Hematopoietic multipotent progenitor cell treated with erythropoietin and hydrocortisone succinate and interleukin-3 and kit ligand, for 15 days (in vitro differentiated cells): ENCODE results near the gene SERP1.

Experiments
- DNase-seq: peaks from one replicate; pipeline ENCODE4 v3.0.0-alpha.2; 2015; ENCODE audit warnings: low spot score

Gene SERP1

GRCh38 chr3:150546226-150547044 lies at the start of gene SERP1, which contains the start of gene EIF2A:
Gene SERP1, minus strand, starts transcription at chr3:150546496. Its CDS starts 361 bp downstream, at chr3:150546135.
Gene EIF2A, plus strand, starts transcription at chr3:150546787. Its CDS starts 16 bp downstream, at chr3:150546803.
- DNase-seq, result peak; percentile 100

- DNase-seq, result no peak
Measured at GRCh38 chr3:150594150-150594549, 47.9 kb upstream of the SERP1 start.

- DNase-seq, result peak; percentile 25
Measured at GRCh38 chr3:150589759-150590158, 43.5 kb upstream of the SERP1 start.

GRCh38 chr3:150588027-150588830 lies 41.9 kb upstream of the SERP1 start:
- no peak for DNase-seq

- no peak for DNase-seq
Measured at GRCh38 chr3:150583028-150583427, 36.7 kb upstream of the SERP1 start.

DNA sequence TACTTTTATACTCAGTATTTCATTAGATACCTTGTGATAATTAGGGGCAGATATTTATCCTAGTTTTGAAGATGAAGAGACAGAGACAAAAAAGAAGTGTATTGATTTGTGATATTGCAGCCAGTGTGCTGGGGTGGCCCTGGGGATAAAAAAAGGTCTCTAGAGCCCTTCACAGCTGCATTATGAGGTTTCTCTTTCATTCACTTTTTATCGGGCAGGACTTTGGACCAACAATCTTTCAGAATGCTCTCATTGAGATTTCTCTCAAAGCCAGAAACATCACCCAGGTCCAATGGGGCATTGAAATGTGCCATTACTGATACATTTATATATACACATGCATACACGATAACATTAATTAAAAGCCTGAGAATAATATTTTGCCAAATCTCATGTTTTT lies 36.3 kb upstream of the SERP1 start:
- DNase-seq, result no peak

GRCh38 chr3:150581174-150581573 lies 34.9 kb upstream of the SERP1 start:
- no peak for DNase-seq

GRCh38 chr3:150577855-150578254 lies 31.6 kb upstream of the SERP1 start:
- no peak for DNase-seq

- DNase-seq, result no peak
Measured at GRCh38 chr3:150567328-150567727, 21.0 kb upstream of the SERP1 start.

DNA sequence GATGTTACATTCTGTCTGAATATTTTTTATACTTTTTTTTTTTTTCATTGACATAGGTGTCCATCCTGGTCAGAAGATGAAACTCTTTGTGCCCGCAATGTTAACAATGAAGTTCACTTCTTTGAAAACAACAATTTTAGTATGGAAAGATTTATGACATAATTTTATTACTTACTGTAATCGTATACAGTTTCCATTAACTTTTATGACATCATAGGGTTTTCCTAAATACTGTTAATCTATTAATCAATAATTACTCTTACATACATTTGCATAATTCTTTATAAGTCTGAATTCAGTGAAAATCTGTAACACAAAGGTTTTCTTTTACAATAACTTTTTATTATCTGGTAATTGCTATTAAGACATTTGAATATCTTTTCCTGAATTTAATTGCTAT lies 17.9 kb upstream of the SERP1 start:
- no peak for DNase-seq

DNA sequence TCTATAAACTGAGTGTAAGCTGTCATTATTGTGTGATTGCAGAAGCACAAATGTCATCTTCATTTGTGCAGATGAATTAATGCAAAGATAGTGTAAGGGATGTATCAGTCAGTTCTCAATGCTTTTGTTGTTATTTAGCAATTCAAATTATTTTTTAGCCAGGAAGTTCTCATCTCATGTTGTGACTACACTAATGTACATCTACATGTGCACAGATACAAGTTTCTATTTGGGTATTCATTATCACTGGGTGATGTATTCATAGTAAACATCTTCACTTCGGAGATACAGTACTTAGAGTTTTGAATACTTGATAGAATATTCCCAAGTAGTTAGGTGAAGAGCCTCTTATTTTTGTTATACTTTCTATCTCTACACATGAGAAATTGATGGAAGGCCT lies 11.4 kb upstream of the SERP1 start:
- no peak for DNase-seq

DNA sequence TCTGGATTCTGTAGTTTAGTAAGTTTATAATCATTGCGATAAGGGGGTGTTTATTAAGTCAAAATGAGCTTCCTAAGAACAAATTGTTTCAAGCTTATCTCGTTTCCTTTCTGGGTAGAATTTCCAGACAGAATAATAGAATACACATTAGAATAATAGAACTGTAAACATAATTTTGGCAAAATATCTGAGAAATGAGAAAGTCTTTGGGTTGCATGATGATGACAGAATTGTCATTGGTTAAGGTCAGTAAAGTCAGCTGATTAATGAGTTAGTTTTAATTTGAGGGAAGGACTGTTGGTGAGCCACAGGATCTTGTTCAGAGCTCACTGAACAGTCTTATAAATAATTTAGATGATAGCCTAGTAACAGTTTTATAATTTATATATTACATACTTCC lies 10.5 kb upstream of the SERP1 start:
- DNase-seq, result no peak

GRCh38 chr3:150555859-150556436 lies 9.7 kb upstream of the SERP1 start:
- no peak for DNase-seq

DNA sequence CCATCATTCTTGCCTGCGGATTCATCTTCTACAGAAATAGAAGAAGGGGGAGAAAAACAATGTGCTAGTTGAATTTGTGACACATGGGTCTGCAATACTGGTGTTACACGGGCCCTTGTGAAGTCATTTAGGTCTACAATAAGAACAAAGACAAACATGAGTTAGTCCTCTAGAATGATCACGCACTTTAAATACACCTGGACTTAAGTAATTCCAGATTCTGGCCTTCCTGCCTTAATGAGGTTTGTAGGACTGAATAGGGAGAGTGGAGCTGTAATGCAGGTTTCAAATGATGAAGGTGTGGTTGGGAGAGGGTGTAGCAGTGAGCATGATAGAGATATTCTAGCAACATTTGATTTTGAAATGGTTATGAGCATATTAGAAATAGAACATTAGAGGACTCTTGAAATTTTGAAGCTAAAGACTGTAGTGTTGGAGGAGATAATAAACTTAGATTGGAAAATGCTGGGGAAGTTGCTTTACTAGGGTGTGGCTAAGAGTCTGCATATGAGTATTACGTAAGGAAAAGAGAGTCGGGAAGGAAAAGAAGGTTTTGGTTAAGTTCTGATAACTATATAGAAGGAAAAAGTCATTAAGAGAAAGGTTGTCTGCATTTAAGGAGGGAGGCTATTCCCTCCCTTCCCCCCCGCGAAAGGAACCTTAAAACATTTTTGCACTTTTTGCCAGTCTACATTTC lies 897 bp upstream of the SERP1 start:
- peak; percentile 16 for DNase-seq

GRCh38 chr3:150545419-150546225 lies 674 bp downstream of the SERP1 start:
- DNase-seq, result peak; percentile 28

- DNase-seq, result peak; percentile 18
Measured at GRCh38 chr3:150544726-150545125, 1.6 kb downstream of the SERP1 start.

DNA sequence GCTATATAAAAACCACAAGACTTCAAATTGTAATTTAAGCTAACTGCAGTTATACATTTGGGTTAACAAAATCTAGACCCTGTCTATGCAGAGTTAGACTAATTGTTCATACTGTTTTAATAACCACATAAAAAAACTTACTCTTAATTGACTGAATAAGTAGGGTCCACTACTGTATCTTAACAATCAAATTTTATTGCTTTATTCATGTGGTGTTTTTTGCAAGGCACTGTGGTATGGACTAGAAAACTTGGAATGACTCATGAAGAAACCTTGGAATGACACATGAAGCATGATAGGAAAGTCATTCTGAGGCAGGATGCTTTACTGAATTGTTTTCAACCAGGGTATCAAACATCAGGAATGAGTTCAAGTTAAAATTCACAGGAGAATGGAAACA lies 2.3 kb downstream of the SERP1 start:
- no peak for DNase-seq

DNA sequence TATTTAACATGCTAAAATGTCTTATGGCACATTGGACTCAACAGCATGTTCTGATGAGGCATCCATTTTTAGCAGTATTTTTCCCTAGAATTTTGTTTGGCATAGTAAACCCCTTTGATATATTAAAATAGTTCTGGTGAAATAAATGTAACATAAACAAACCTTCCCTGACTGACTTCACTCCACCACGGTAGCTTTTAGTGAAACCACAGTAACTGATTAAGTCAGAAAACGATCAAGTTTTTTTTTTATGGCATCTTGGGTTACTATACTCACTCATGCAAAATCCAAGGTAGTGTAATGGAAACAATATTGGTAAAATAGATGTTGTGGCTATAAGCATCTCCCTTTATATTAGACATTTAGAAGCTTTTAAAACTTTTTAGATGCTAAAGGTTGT lies 2.8 kb downstream of the SERP1 start:
- DNase-seq, result no peak

DNA sequence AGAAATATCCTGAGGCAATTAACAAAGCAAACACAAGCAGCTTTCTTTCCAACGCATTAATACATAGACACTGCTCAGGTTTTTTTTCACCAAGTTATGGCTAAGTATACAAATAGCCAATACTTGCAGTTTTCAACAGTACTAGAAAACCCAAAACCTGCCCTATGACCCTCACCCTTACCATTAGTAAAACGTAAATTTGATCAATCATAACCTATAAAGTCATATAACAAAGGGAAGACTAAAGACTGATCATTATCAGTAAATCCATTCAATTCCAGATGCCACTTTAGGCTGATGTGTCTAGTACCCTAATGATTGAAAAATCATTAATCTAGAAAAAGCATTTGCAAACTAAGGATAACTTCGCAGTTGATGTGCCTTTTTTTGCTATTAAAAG lies 3.2 kb downstream of the SERP1 start:
- DNase-seq, result no peak

DNA sequence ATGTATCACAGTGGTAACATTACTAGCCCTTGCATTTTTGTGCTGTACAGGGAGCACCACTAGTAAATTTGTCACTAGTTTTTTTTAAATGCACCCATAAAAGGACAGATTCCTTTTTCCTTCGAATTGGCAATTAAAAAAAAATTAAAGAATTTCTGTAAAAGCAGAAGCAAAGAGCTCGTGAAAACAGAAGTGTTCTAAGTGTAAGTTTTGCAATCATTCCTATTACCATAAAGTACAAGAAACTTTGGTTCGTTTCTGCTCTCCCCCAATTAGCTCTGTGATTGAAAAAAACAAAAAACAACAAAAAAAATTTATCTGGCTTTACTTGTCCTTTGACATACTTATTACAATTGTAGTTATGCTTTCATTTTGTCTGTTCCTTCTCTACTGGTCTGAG lies 5.3 kb downstream of the SERP1 start:
- DNase-seq, result no peak

DNA sequence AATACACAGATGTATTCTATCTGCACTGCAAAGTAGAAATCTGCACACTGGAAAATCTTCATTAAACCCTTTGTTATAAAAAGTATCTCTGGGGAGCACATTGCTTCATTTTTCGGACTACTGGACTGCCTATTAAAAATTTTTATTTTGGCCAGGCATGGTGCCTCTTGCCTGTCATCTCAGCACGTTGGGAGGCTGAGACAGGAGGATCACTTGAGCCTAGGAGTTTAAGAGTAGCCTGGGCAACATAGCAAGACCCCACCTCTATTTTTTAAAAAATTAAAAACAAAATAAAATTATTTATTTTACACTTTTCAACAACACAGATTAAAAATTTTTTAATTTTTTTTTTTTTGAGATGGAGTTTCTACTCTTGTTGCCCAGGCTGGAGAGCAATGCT lies 6.0 kb downstream of the SERP1 start:
- no peak for DNase-seq
